Measurements from ENCODE around the gene FOXN4. TPM values are rescaled to one million over a fixed set of nuclear protein-coding genes. Genes with fewer than 3 reads are reported as not detected.

FOXN4 gene, protein sequence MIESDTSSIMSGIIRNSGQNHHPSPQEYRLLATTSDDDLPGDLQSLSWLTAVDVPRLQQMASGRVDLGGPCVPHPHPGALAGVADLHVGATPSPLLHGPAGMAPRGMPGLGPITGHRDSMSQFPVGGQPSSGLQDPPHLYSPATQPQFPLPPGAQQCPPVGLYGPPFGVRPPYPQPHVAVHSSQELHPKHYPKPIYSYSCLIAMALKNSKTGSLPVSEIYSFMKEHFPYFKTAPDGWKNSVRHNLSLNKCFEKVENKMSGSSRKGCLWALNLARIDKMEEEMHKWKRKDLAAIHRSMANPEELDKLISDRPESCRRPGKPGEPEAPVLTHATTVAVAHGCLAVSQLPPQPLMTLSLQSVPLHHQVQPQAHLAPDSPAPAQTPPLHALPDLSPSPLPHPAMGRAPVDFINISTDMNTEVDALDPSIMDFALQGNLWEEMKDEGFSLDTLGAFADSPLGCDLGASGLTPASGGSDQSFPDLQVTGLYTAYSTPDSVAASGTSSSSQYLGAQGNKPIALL
- total RNA-seq: not detected

GRCh38 chr12:109308534-109309380, at the start of gene FOXN4:
FOXN4 (minus strand) TSS chr12:109309284; CDS start chr12:109308321, 963 bp downstream.
- no peak for TF ChIP-seq CTCF (IDR thresholded peaks at IDR 0.05)
- no peaks in the 10 kb centered on the region for H3K36me3 ChIP-seq
- ATAC-seq (ENCODE audit: insufficient number of reproducible peaks, low FRiP score, low read depth) (no peak), DNase-seq (ENCODE audit: low spot score) (no peak)
- no peaks in the 10 kb centered on the region for H3K9me3 ChIP-seq
- H3K4me3 ChIP-seq: peak within 1 kb of the TSS; percentile 64
- H3K27ac ChIP-seq: no peak within 1 kb of the TSS
- peaks cover 12% of the 10 kb centered on the region in 2 donors for H3K4me1 ChIP-seq (ENCODE audit: control insufficient read depth in 1 of 2, low read depth in 2 of 2)
- peaks cover 17% of the 10 kb centered on the region for H3K27me3 ChIP-seq (replicated peaks; ENCODE audit: insufficient read depth)

GRCh38 chr12:109358154-109358869, 49.2 kb upstream of the FOXN4 start:
- DNase-seq (ENCODE audit: low spot score) (no peak), ATAC-seq (ENCODE audit: insufficient number of reproducible peaks, low FRiP score, low read depth) (no peak)
- Histone ChIP-seq H3K4me1 (ENCODE audit: control insufficient read depth in 1 of 2, low read depth in 2 of 2) (no peaks in the 10 kb centered on the region), H3K27ac (no peak overlapping the region), H3K36me3 (no peaks in the 10 kb centered on the region), H3K9me3 (no peaks in the 10 kb centered on the region), H3K27me3 (replicated peaks; ENCODE audit: insufficient read depth) (no peaks in the 10 kb centered on the region), H3K4me3 (no peak overlapping the region)
- no peak for TF ChIP-seq CTCF (IDR thresholded peaks at IDR 0.05)

- no peak for DNase-seq (ENCODE audit: low spot score)
- Histone ChIP-seq H3K27me3 (replicated peaks; ENCODE audit: insufficient read depth) (no peaks in the 10 kb centered on the region), H3K27ac (no peak overlapping the region), H3K36me3 (no peaks in the 10 kb centered on the region), H3K4me1 (ENCODE audit: control insufficient read depth in 1 of 2, low read depth in 2 of 2) (no peaks in the 10 kb centered on the region), H3K4me3 (no peak overlapping the region), H3K9me3 (no peaks in the 10 kb centered on the region)
- ATAC-seq (ENCODE audit: insufficient number of reproducible peaks, low FRiP score, low read depth): no peak
- TF ChIP-seq CTCF (IDR thresholded peaks at IDR 0.05): no peak
Observed at GRCh38 chr12:109357032-109357431, 47.9 kb upstream of the FOXN4 start.

- H3K4me3 ChIP-seq: no peak overlapping the region
- H3K36me3 ChIP-seq: no peaks in the 10 kb centered on the region
- no peaks in the 10 kb centered on the region for H3K4me1 ChIP-seq (ENCODE audit: control insufficient read depth in 1 of 2, low read depth in 2 of 2)
- no peaks in the 10 kb centered on the region for H3K27me3 ChIP-seq (replicated peaks; ENCODE audit: insufficient read depth)
- H3K27ac ChIP-seq: no peak overlapping the region
- no peak for TF ChIP-seq CTCF (IDR thresholded peaks at IDR 0.05)
- ATAC-seq (ENCODE audit: insufficient number of reproducible peaks, low FRiP score, low read depth): no peak
- no peaks in the 10 kb centered on the region for H3K9me3 ChIP-seq
- no peak for DNase-seq (ENCODE audit: low spot score)
Observed at GRCh38 chr12:109356577-109356976, 47.5 kb upstream of the FOXN4 start.

All from thoracic aorta (tissue), 2 donors.